ENCODE results near the gene CDK19.
"Not testable (repeated sequence)": the region's sequence is repeated elsewhere in the genome, so short reads cannot be mapped to it uniquely, and the experiment has no call there.

Gene CDK19

DNA sequence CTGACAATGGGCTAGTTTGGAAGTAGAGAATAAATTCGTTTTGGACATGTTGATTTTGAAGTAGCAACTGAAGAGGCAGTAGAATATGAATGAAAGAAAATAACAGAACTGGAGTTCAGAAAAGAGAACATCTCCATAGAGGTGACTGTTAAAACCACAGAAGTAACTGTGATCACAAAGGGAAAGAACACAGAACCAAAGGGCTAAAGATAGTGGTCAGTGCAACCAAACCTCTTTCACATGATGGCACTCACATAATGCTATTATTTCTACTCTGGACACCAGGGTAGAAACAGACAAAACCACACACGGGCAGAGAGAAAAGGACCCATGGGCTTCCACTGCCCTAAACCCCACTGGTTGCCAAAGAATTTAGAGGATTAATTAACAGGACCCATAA is 58.5 kb downstream of the CDK19 start:
- DNase-seq (ENCODE audit: low read depth), result no peak

DNA sequence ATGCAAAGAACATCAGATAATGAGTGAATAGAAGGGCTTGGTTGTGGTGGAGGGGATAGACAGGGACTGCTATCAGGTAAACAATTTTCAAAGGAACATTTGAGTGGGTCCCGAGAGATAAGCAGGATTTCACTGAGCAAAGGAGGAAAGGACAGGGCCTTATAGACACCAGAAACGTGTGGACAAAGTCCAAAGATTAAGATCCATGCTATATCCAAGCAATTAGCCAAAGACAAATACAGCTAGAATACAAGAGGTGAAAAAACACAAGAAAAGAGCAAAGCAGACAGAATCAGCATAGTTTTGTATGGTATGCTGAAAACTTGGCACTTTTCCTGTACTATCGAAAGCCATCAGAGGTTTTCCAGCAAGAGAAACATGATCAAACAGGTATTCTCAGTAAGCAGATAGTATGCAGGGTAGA is 59.8 kb downstream of the CDK19 start:
- DNase-seq (ENCODE audit: low read depth), result no peak

DNA sequence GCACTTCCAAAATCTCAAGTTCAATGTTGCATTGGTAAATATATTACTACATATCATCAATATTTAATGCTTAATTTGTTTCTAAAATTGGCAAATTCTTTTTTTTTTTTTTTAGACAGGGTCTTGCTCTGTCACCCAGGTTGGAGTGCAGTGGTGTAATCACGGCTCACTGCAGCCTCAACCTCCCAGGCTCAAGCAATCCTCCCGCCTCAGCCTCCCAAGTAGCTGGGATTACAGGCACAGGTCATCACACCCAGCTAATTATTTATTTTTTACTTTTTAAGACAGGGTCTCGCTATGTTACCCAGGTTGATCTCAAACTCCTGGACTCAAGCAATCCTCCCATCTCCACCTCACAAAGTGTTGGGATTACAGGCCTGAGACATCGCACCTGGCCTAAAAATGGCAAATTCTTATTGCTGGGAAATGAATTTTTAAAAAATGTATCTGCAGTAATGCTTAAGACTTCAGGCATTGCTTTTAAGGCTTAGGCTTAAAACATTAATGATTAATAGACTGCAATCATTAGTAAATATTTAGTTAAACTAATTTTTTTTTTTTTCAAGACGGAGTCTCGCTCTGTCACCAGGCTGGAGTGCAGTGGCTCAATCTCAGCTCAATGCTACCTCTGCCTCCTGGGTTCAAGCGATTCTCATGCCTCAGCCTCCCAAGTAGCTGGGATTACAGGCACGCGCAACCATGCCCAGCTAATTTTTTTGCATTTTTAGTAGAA is 61.2 kb downstream of the CDK19 start:
- not testable (repeated sequence) for DNase-seq (ENCODE audit: low read depth)

DNA sequence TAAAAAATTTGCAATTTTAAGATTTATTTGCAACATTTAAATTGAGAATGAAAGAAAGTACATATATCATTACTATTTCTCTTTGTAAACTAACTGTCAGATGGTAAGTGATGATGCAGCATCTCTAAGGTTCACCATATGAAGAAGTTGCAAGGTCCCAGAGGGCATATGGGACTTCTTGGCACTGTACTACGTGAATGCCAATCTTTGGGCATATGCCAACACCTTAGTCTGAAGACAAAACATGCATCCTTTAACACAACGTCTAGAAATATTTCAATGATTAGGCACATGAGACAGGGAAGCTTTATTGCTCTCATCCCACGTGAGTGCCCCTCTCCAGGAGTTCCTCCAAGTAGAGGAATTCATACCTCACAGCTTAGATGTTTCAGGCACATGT is 66.8 kb downstream of the CDK19 start:
- DNase-seq (ENCODE audit: low read depth), result no peak

DNA sequence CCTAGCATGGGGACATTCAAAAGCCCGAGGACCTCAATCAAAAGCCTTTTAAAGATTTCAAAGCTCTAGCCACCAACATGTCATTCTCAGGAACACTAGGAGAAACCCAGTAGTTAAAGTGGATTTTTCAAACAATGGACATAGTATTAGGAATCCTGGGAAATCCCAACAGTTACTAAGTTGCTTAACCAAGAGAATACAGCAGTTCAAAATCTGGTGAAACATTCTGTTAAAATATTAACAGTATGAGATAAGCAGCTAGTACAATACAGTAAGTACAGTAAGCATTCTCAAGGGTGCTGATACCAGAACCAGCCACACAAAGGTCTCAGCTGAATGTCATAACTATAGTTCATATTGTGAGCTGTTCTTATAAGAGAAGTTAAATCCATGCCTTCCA is 68.6 kb downstream of the CDK19 start:
- no peak for DNase-seq (ENCODE audit: low read depth)

DNA sequence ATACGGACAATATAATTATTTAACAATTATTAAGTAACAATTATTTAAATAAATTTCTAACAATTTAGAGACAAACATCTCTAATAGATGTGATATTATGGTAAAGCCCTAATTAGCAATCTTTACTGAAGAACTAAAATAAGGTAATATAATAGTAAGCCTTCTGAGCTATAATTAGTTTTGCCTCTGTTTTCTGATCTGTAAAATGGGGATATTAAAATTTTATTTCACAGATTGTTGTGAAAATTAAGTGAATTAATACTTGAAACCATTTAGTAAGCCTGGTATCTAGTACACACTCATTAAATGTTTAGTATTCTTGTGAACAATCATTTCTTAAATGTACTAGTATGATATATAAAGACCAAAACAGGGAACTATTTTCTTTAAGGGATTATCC is 70.3 kb downstream of the CDK19 start:
- no peak for DNase-seq (ENCODE audit: low read depth)

DNA sequence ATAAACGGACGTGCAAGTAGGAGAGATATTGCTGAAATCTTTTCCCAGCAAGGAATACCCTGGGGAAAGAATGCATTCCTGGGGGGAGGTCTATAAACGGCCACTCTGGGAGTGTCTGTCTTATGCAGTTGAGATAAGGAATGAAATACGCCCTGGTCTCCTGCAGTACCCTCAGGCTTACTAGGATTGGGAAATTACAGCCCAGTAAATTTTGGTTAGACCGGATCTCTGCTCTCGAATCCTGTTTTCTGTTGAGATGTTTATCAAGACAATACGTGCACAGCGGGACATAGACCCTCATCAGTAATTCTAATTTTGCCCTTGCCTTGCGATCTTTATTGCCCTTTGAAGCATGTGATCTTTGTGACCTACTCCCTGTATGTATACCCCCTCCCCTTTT is 72.7 kb downstream of the CDK19 start:
- DNase-seq (ENCODE audit: low read depth), result not testable (repeated sequence)

DNA sequence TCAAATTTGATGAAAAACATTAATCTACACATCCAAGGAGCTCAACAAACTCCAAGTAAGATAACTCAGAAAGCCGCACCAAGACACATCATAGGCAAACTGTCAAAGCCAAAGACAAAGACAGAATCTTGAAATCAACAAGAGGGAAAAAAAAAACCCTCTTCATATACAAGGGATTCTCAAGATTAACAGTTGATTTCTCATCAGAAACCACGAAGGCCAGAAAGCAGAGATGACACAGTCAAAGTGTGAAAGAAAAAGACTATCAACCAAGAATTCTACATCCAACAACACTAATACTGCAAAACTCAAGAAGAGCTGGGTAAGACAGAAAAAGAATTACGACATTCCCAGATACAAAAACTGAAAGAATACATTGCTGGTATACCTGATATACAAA is 73.8 kb downstream of the CDK19 start:
- DNase-seq (ENCODE audit: low read depth), result no peak

DNA sequence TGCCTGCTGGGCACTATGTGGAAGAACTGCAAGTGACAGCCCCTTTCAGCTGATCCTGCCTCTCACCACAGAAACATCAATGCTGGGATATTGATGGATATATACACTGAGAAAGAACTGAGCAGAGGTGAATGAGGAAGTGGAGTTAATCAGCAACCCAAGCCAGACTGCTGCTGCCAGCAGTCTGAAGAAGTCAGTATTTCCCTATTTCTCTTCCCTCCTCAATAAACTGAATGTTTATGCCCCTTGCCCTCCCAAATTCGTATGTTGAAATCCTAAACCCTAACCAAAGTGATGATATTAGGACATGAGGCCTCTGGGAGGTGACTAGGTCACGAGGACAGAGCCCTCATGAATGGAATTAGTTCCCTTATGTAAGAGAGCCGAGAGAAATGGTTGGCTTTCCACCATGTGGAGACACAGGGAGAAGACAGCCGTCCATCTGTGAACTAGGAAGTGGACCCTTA is 76.3 kb downstream of the CDK19 start:
- no peak for DNase-seq (ENCODE audit: low read depth)

DNA sequence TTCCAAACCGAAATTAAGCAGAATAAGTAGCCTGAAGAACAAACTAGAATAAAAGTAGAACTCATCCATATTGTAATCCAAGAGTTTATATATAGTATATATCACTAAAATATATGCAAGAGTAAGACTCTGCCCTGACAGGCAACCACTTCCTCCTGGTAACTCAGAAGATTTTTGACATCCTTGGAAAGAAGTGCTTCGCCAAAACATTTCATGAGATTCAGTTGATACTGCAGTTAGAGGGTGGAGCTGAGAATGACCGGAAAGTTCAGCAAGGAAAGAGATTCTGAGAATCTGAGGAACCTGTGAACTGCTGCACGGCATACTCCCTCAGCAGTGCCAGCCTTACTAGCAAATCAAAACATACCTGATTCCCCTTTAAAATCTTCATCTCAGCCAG is 79.6 kb downstream of the CDK19 start:
- DNase-seq (ENCODE audit: low read depth), result no peak

DNA sequence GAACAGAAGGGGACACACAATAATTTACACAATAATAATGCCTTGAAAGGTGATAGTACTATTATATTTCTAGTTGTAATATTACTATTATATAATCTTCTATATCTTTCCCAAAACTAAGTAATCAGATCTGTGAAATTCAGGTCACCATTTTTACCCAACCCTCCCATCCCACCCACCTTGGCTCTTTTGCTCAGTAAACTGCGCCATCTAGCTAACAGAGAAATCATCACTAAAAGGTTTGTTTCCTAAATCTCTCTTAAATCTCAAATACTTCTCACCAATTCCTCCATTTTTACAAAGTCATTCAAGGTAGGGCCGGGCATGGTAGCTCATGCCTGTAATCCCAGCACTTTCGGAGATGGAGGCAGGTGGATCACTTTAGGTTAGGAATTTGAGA is 83.4 kb downstream of the CDK19 start:
- DNase-seq (ENCODE audit: low read depth), result no peak

DNA sequence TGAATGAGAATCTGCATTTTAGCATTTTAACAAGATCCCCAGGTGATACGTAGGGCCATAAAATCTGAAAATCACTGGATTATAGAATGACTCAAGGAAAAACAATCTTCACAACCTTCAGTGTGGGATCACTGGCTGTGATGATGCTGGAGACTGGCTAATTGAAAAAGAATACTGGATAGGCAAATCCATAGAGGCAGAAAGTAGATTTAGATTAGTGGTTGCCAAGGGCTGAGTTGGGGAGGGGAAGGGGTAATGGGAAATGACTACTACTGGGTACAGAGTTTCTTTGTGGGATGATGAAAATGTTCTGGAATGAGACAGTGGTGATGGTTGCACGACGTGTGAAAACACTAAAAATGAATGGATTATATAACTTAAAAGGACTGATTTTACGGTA is 84.1 kb downstream of the CDK19 start:
- DNase-seq (ENCODE audit: low read depth), result no peak

DNA sequence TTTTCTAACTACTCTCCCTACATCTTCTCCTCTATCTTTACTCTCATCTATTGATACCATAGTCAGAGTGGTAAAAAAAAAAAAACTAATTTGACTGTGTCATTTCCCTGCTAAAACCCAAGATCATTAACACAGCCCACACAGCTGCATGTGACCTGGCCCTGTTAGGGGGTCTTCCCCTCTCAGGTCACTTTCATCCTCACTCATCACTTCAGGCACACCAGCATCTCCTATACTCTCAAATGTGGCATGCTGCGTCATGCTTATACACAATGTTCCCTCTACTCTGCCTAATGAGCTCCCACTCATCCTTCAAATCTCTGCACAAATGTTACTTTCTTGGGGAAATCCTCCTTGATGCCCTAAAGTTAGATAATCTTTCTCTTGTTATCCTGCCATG is 86.8 kb downstream of the CDK19 start:
- DNase-seq (ENCODE audit: low read depth), result no peak

DNA sequence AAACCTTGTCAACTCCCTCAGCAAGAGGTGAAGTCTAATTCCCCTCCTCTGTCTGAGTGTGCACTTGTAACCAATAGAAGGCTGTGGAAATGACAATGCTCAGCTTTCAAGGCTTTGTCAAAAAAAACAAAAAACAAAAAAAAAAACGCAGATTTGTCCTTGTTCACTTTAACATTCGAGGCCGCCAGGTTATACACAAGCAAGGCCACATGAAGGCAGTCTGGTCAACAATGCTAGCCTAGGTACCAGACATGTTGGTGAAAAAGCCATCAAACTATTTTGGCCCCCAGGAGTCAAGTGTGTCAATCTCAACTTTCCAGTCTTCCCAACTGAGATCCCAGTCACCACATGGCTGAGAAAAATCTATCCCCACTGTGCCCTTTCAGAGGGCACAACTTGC is 92.3 kb downstream of the CDK19 start:
- no peak for DNase-seq (ENCODE audit: low read depth)

DNA sequence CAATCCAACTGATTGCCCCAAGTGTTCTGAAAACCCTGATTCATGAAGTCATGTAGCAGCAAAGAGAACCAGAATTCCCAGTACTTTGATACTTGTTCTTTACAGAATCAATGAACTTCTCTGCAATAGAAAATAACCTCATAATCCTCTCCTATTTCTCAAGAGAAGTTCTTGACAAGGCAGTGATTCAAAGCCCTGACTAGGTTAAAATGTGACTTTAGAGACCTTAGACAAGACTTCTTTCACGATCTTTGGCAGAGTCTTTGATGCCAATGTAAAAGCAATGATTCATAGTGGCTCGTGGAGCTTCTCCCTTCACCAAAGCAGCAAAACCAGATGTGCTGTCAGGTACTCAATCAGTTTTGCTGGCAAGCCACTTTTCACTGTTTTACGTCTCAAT is 95.2 kb downstream of the CDK19 start:
- DNase-seq (ENCODE audit: low read depth), result no peak

DNA sequence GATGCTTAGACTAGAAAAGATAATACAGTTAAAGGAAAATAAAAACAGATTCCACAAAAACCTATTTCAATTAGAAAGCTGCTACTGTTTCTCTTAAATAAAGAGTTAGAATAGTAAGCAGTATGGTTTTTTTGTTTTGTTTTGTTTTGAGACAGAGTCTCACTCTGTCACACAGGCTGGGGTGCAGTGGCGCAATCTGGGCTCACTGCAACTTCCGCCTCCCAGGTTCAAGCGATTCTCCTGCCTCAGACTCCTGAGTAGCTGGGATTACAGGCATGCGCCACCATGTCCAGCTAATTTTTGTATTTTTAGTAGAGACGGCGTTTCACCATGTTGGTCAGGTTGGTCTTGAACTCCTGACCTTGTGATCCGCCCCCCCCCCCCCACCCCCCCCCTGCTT is 95.7 kb downstream of the CDK19 start:
- not testable (repeated sequence) for DNase-seq (ENCODE audit: low read depth)

DNA sequence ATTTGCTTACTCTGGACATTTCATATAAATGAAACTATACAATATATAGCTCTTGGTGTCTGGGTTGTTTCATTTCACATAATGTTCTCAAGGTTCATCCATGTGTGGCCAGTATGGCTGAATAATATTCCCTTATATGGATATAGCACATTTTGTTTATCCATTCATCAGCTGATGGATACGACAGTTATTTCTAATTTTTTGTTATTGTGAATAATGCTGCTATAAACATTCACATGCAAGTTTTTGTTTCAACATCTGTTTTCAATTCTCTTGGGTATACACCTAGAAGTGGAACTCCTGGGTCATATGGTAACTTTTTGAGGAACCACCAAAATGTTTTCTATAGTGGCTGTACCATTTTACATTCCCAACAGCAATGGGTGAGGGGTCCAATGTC is 101.1 kb downstream of the CDK19 start:
- DNase-seq (ENCODE audit: low read depth), result no peak

DNA sequence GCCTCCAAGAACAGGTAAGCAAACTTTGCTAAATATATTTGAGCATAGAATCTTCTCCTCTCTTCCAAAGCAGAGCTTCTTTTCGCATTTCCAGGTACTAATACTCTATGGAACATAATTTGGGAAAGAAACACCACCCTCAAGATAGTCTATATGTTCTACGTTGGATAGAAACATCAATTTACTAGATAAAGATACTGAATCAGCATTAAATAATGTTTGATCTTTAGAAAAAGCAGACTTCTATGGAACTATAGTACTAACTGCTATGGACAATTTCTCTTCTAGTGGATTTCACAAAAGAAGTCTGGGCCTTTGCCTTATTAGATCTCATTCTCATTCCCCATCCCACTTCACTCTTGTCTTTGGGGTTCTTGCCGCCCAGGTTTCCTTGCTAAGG is 103.0 kb downstream of the CDK19 start:
- DNase-seq (ENCODE audit: low read depth), result no peak

DNA sequence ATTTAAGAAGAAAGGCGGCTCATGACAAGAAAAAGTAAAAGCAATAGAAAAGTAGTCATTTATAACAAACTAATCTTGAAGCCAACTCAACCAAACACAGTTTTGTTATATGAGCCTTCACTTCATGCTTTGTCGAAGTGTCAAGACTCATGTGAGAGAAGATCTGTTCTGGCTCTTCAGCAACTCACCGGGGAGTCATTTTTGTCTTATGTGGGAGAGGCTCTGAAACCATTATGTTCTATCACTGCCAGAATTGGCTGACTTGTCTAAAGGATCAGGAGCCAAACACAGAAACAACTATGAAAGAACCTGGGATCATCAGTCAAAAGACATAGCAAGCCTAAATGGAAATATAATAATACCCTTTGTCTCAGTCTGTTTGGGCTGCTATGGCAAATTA is 105.2 kb downstream of the CDK19 start:
- no peak for DNase-seq (ENCODE audit: low read depth)

DNA sequence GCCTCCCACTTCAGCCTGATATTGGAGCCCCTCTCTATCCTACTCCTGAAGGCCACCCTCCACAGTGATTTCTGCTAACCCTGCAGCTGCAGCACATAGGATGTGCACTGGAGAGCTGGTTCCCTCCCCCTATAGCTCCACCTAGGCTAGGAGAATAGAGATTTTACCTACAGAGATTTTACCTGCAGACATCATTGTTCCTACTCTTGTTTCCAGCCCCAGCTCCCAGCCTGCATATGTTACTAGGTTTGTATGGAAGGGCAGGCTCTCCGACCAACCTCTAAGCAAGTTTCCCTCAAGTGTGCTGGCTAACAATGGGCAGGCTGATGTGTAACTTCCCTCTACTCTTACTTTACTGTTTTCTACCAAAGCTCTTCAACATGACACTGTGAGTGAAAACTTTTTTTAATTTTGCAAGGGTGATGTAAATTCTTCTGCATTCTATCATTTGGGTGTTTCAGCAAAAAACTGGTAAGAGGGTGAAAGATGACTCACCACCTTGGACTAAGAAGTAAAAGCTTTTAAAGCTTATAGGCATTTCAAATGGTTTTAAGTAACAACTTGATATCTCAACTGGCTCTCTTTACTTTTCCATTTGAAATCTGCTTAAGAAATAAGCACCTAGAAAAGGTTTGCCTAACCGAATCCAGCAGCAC is 106.8 kb downstream of the CDK19 start:
- peak; percentile 5 for DNase-seq (ENCODE audit: low read depth)

DNA sequence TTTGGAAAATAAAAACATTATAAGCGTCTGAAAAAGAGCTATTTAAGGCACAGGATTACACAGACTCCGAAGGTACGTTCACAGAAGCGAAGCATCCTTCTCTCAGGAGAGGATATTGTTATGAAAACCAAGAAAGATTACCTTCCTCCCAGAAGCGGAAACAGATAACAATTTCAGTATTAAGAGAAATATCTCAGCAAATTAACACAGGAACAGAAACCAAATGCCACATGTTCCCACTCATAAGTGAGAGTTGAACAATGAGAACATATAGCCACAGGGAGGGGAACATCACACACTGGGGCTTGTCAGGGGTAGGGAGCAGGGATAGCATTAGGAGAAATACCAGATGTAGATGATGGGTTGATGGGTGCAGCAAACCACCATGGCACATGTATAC is 109.7 kb downstream of the CDK19 start:
- DNase-seq (ENCODE audit: low read depth), result no peak

DNA sequence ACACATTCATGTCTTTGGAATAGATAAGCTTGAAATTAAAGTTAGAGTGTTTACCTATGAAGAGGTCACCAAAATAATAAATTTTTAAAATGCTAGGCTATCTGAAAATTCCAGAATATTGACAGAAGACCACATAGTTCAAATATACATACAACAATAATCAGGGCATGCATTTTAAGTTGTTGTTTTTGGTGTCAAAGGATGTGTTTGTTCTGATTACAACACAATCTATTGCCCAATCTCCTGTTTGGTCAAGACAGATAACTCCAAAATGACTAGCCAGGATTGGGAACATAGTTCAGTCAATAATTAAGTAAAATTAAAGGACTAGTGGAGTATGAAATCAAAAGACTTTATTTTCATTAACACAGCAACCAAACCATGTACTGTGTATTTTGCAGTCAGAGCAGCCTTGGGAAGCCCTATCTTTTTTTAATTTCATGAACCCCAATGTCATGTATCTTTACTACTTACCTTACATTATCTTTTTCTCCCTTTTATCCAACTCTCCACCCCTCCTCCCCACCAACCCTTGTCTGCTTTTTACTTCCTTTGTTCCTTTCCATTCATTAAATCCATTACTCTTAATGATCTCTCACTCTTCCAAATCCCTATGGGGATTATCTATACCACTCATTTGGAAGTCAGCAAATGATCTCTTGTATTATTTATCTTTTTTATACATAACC is 111.2 kb downstream of the CDK19 start:
- DNase-seq (ENCODE audit: low read depth), result no peak

Measured in fibroblast of the conjunctiva (primary cell).